ENCODE measurements around the gene GTF2F2.

Gene GTF2F2

GRCh38 chr13:45209229-45209628, 88.9 kb downstream of the GTF2F2 start:
- DNase-seq: no peak

GRCh38 chr13:45215392-45216077, 95.2 kb downstream of the GTF2F2 start:
- no peak for DNase-seq

- no peak for DNase-seq
These were observed 95.9 kb downstream of the GTF2F2 start for GRCh38 chr13:45216193-45216592.

GRCh38 chr13:45218689-45219088, 98.4 kb downstream of the GTF2F2 start:
- no peak for DNase-seq

GRCh38 chr13:45219123-45219891, 99.0 kb downstream of the GTF2F2 start:
- DNase-seq: no peak

GRCh38 chr13:45219938-45220375, 99.6 kb downstream of the GTF2F2 start:
- no peak for DNase-seq

- no peak for DNase-seq
These were observed 100.1 kb downstream of the GTF2F2 start for GRCh38 chr13:45220403-45220802.

GRCh38 chr13:45222516-45222915, 102.2 kb downstream of the GTF2F2 start:
- DNase-seq: no peak

- no peak for DNase-seq
These were observed 102.6 kb downstream of the GTF2F2 start for GRCh38 chr13:45222919-45223318.

- DNase-seq: no peak
These were observed 103.9 kb downstream of the GTF2F2 start for GRCh38 chr13:45224176-45224575.

GRCh38 chr13:45225370-45225769, 105.1 kb downstream of the GTF2F2 start:
- DNase-seq: no peak

- DNase-seq: no peak
These were observed 105.7 kb downstream of the GTF2F2 start for GRCh38 chr13:45226024-45226423.

GRCh38 chr13:45228002-45228401, 107.7 kb downstream of the GTF2F2 start:
- DNase-seq: no peak

- no peak for DNase-seq
These were observed 108.9 kb downstream of the GTF2F2 start for GRCh38 chr13:45229172-45229571.

GRCh38 chr13:45231305-45231704, 111.0 kb downstream of the GTF2F2 start:
- DNase-seq: no peak

- no peak for DNase-seq
These were observed 111.4 kb downstream of the GTF2F2 start for GRCh38 chr13:45231722-45232121.

GRCh38 chr13:45232591-45232990, 112.3 kb downstream of the GTF2F2 start:
- no peak for DNase-seq

- DNase-seq: no peak
These were observed 118.9 kb downstream of the GTF2F2 start for GRCh38 chr13:45238945-45239795.

GRCh38 chr13:45240143-45240542, 119.8 kb downstream of the GTF2F2 start:
- DNase-seq: no peak

GRCh38 chr13:45242070-45242469, 121.8 kb downstream of the GTF2F2 start:
- DNase-seq: no peak

- DNase-seq: no peak
These were observed 122.2 kb downstream of the GTF2F2 start for GRCh38 chr13:45242524-45242923.

- no peak for DNase-seq
These were observed 122.8 kb downstream of the GTF2F2 start for GRCh38 chr13:45243077-45243476.
